Nephron (organoid): ENCODE results near the gene IRGC.

ENCODE experiments used
- H3K27ac Mint-ChIP-seq, 3 experiments: 2 replicates each; pipeline ENCODE4 v1.8.0; 2020; ENCODE audit warnings: mixed read lengths in 3 of 3, mild to moderate bottlenecking in 2 of 3, moderate library complexity in 1 of 3
- H3K27me3 Mint-ChIP-seq: 2 replicates; pipeline ENCODE4 v1.8.0; 2021; ENCODE audit warnings: low read depth, mild to moderate bottlenecking, moderate library complexity, mixed read lengths
- H3K36me3 Mint-ChIP-seq: 2 replicates; pipeline ENCODE4 v1.8.0; 2020; ENCODE audit warnings: low read depth, mixed read lengths
- H3K4me1 Mint-ChIP-seq: 2 replicates; pipeline ENCODE4 v1.8.0; 2020; ENCODE audit warnings: mixed read lengths
- H3K4me3 Mint-ChIP-seq, 3 experiments: 2 replicates each; pipeline ENCODE4 v1.8.0; 2020; ENCODE audit warnings: mild to moderate bottlenecking in 3 of 3, mixed read lengths in 3 of 3, moderate library complexity in 2 of 3
- H3K9me3 Mint-ChIP-seq: 2 replicates; pipeline ENCODE4 v1.8.0; 2020; ENCODE audit warnings: mixed read lengths
- CTCF ChIP-seq, 3 experiments: fragments of 200-600 bp; sonication (generic); IDR thresholded peaks; one replicate each; pipeline ENCODE4 v1.5.0; 2021; ENCODE audit warnings: antibody characterized with exemption in 3 of 3; ENCODE audit not compliant: unreplicated experiment in 3 of 3

IRGC gene

GRCh38 chr19:43723588-43723987 lies 7.7 kb downstream of the IRGC start:
- TF ChIP-seq CTCF (IDR thresholded peaks at IDR 0.05; ENCODE audit: unreplicated experiment in 3 of 3): no peak
- Mint-ChIP-seq H3K27me3 (no peaks in the 10 kb centered on the region), H3K4me1 (no peaks in the 10 kb centered on the region), H3K4me3 (no peak overlapping the region), H3K36me3 (peaks cover 9% of the 10 kb centered on the region), H3K9me3 (no peaks in the 10 kb centered on the region), H3K27ac (no peak overlapping the region)

DNA sequence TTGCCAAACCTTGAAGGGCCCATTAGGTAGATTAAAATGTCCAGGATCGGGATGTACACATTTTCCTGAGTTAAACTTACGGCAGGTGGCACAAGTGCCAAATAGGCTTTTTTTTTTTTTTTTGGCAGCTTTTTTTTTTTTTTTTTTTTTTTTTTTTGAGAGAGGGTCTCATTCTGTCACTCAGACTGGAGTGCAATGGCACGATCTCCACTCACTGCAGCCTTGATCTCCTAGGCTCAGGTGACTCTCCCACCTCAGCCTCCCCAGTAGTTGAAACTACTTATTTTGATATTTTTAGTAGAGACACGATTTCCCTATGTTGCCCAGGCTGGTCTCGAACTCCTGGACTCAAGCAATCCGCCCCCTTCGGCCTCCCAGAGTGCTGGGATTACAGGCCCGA lies 9.0 kb downstream of the IRGC start:
- Mint-ChIP-seq H3K27ac (no peak overlapping the region), H3K4me3 (no peak overlapping the region), H3K36me3 (peaks cover 22% of the 10 kb centered on the region)

DNA sequence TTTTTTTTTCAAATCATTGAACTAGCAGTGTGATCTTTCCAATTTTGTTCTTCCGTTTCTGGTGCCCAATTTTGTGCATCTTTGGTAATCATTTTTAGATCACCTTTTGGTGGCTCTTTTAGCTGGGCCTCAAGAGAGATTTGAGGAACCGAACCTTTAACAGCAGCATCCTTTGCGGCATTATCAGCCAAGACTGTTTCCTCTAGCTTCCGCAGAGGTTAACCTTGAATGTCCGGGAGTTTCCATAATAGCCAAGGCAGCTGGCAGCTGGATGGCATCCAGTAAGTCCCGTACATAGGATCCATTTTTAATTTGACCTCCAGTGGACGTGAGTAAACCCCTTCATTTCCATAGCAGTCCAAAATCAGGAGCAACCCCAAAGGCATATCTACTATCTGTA lies 9.6 kb downstream of the IRGC start:
- no peaks in the 10 kb centered on the region for H3K27me3 Mint-ChIP-seq
- H3K4me1 Mint-ChIP-seq: peaks cover 4% of the 10 kb centered on the region
- TF ChIP-seq CTCF (IDR thresholded peaks at IDR 0.05; ENCODE audit: unreplicated experiment in 3 of 3): no peak
- no peak overlapping the region for H3K27ac Mint-ChIP-seq
- peaks cover 27% of the 10 kb centered on the region for H3K36me3 Mint-ChIP-seq
- no peak overlapping the region for H3K4me3 Mint-ChIP-seq
- no peaks in the 10 kb centered on the region for H3K9me3 Mint-ChIP-seq

More for the DNA sequence above, 9.0 kb downstream of the IRGC start:
- Mint-ChIP-seq H3K27me3 (no peaks in the 10 kb centered on the region), H3K9me3 (no peaks in the 10 kb centered on the region), H3K4me1 (no peaks in the 10 kb centered on the region)
- TF ChIP-seq CTCF (IDR thresholded peaks at IDR 0.05; ENCODE audit: unreplicated experiment in 3 of 3): no peak

- Mint-ChIP-seq H3K9me3 (no peaks in the 10 kb centered on the region), H3K4me1 (peaks cover 7% of the 10 kb centered on the region), H3K27me3 (no peaks in the 10 kb centered on the region), H3K36me3 (peaks cover 35% of the 10 kb centered on the region), H3K27ac (no peak overlapping the region), H3K4me3 (no peak overlapping the region)
- TF ChIP-seq CTCF (IDR thresholded peaks at IDR 0.05; ENCODE audit: unreplicated experiment in 3 of 3): no peak
Measured at GRCh38 chr19:43726736-43727592, 11.1 kb downstream of the IRGC start.

DNA sequence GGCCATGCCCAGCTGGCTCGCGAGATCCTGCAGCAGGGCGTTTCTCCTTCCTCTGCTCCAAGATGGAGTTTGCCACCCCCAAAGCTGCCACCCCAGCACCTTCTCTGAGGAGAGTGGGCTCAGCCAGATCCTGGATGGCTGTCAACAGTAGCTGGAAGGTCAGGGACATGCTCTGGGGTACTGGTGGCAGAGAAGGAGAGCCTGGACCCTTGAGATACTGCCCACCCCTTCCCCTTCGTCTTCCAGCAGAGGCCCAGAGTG lies 11.6 kb downstream of the IRGC start:
- H3K27me3 Mint-ChIP-seq: no peaks in the 10 kb centered on the region
- no peak overlapping the region for H3K4me3 Mint-ChIP-seq
- H3K9me3 Mint-ChIP-seq: no peaks in the 10 kb centered on the region
- H3K27ac Mint-ChIP-seq: no peak overlapping the region
- H3K4me1 Mint-ChIP-seq: peaks cover 12% of the 10 kb centered on the region
- no peak for TF ChIP-seq CTCF (IDR thresholded peaks at IDR 0.05; ENCODE audit: unreplicated experiment in 3 of 3)
- H3K36me3 Mint-ChIP-seq: peaks cover 40% of the 10 kb centered on the region

DNA sequence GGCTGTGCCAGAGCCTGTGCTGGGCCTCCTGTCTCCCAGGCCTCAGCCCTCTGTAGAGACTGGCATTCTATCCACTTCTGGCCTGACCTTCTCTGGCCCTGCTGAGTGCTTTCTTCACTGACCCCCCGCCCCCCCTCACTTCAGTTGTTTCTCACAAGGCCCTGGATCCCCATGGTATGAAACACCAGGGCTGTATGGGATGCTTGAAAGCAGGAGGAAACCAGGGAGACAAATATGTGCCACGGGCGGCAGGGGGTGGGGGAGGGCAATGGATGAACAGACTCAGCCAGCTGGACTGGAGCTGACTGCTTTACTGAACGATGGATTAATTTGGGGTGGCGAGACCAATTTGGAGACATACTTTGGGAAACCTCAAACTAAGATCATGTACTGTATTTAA lies 14.0 kb downstream of the IRGC start:
- Mint-ChIP-seq H3K4me1 (peaks cover 13% of the 10 kb centered on the region), H3K9me3 (no peaks in the 10 kb centered on the region), H3K27ac (no peak overlapping the region), H3K27me3 (no peaks in the 10 kb centered on the region), H3K4me3 (no peak overlapping the region), H3K36me3 (peaks cover 63% of the 10 kb centered on the region)
- TF ChIP-seq CTCF (IDR thresholded peaks at IDR 0.05; ENCODE audit: unreplicated experiment in 3 of 3): no peak
